NCI-H2107 treated with DMSO at 0.1 percent for 48 hours (cell line): Measurements from ENCODE around the gene NHEJ1.

Experiments used
- DNase-seq: peaks from one replicate; lab custom pipeline; 2025; ENCODE audit not compliant: unreplicated experiment; lab: John Stamatoyannopoulos, UW

Gene NHEJ1

DNA sequence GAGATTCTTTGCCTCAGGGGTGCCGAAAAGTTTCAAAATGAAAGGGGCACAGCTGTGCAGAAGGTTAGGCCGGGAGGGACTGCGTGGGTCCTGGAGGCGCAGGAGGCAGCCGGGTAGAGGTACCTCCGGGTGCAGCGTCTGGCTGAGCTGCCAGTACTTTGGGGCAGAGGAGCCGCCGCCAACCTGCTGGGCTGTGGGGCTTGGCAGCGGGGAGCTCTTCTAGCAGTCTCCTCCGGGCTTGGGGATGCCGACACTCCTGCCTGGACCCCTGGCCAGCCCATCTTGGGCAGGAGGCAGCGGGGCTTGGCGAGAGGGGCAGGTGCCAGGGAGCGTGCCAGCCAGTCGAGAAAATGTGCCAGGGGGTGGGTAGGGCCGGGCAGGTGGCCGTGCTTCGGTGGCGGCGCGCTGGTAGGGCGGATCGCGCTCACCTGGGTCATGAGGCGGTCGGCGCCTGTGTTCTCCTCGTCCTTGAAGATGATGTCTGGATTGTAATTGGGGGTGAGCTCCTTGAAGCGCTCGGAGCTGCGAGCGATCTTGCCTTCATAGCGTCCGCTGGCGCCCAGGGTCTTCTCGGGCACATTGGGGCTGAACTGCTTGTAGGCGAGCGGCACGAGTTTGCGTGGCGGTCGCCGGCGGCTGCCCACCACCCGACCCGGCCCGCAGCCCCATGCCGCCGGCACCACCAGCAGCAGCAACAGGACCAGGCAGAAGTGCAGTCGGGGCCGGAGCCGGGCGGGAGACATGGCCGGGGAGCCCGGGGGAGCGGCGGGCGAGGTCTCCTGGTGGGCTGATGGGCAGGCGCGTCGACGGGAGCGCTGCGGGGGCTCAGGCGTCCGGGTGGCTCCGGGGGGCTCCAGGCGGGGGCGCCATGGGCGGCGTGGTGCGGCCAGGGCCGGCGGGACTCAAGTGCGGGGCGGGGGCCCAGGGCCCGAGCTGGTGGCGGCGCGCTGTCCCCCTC lies 100.6 kb downstream of the NHEJ1 start:
- no peak for DNase-seq

DNA sequence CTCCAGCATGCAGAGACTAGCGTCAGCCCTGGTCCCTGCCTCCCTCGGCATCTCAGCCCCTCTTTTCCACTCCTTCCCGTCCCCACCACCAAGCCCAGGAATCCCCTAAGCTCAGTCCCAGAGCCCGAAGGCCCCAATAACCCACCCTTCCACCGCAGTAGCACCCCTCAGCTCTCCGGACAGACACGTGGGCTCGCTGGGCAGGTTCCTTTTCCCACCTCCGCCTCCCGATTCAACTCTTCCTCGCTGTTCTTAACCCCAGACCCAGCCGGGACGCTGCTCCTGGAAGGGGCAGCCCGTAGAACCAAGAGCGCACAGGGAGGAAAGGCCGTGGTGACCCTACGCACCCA lies 101.3 kb downstream of the NHEJ1 start:
- DNase-seq: no peak

DNA sequence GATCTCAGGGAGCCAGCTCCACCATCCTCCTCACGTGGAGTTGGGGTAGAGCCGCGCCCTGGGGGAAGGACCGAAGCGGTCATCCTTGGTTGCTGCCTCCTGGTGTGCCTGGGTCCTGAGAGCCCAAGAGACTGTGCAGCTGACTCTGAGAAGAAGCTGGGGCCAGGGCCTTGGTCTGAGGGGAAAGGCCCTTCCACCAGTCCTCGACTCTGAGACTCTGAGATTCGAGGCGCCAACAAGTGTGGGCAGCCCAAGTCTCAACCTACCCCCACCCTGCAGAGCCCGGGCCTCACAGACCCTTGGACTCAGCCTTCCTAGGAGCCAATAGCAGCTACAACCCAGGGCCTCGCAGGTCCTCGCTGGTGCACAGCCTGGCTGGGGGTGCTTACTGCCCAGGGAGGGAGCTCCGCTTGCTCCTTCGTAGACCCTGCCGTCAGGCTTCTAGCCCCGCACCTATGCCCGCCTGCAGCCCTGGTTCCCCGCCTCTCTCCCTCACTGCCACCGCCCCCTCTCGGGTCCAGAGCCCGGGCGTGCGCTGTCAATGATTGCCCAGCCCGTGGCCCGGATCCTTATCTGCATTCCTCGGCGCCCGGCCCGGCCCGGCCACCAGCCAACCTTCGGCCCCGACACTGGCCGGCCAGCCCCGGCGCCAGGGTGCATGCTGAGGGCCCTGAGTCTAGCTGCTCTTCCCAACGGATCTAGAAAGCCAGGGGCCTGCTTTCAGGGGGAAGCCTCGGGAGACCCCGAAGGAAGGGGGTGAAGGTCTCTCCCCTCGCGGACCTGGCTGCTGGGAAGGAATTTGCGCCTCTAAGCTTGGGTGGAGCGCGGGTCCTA lies 101.9 kb downstream of the NHEJ1 start:
- DNase-seq: no peak

DNA sequence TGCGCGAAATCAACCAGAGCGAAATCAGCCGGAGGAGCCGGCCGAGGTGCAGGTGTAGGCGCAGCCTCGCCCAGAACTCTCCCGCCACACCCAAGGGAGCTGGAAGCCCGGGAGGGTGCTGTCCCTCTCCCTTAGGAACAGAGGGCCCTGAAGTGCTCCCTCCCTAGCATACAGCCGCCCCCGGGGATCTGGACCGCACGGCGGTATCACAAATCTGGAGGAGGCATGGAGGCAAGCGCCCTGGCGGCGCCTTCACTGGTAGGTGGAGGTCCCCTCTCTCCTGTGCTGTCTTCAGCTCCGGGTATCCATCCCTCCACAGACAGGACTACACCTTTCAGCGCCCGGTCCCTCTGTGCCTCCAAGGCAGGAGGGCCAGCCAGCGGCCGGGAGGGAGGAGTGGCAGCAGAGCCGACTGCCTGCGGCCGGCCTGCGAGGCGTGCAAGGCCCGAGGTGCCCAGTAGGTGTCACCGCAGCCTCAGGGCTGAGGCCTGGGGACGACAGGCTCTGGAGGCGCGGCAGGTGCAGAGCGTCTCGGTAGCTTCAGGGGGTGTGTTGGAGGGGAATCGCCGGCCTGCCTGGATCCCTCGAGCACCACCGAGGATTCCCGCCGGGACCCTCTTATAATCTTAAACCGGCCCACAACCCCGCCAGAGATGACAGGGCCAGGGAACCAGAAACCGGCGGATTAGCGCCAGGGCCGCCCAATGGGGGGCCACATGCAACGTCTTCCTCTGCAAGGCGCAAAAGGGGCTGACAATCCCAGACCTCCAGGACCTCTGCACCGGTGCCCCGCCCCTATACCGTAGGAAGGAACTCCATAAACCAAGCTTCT lies 102.7 kb downstream of the NHEJ1 start:
- peak; percentile 47 for DNase-seq

DNA sequence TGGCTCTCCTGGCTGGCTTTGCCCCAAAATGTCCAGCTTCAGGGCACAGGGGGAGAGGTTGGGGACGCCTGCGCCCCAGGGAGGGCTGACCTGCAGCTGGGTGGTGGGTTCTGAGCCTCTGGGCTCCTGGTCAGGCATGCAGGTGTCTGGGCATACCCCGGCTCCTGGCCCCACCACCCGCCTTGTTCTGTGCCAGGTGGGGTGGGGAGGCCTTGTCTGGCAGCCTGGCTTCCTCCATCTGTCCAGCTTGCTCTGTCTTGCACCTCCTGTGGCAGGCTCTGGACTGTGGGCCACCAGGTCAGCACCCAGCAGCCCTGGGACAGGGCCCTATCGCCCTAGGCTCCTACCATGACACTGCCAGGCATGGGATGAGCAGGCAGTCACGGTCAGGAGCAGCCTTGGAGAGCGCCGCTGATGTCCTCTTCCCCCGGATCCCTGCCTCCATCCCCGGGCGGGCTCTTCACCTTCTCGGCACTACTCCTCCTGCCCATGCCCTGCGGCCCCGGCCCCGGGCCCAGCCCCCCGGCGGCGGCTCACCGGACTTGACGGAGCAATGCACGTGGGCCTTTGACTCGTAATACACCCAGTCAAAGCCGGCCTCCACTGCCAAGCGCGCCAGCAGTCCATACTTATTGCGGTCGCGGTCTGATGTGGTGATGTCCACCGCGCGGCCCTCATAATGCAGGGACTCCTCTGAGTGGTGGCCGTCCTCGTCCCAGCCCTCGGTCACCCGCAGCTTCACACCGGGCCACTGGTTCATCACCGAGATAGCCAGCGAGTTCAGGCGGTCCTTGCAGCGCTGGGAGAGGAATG lies 103.5 kb downstream of the NHEJ1 start:
- no peak for DNase-seq

DNA sequence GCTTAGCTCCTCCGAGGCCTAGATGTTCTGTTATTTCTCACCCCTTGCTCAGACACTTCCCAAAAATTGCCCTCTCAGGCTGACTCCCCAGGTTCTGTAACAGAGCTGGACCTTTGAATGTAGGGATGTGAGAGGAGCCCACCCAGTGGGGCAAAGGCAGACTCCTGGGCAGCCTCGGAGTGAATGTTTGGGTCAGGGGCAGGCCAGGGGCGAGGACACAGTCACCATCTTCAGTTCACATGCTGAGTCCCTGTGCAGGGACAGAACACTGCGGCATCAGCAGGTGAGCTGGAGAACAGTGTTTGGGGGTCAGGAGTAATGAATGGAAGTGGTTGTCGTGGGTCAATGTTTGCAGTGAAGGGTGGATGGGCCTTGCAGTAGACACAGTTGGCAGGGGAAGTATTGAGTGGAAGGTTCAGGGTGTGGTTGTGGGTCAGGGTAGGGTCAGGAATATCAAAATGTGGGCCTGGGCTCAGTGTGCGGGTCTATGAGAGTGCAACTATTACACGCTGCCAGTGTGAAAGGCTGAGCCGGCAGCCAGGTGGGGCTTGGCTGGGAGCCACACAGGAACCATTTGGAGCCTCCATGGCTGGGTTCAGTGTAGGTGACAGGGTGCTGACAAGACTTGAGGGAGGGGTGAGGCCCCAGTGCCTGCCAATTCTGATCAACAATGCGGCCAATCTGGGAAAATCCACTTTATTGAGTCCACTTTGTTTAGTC lies 104.3 kb downstream of the NHEJ1 start:
- no peak for DNase-seq

DNA sequence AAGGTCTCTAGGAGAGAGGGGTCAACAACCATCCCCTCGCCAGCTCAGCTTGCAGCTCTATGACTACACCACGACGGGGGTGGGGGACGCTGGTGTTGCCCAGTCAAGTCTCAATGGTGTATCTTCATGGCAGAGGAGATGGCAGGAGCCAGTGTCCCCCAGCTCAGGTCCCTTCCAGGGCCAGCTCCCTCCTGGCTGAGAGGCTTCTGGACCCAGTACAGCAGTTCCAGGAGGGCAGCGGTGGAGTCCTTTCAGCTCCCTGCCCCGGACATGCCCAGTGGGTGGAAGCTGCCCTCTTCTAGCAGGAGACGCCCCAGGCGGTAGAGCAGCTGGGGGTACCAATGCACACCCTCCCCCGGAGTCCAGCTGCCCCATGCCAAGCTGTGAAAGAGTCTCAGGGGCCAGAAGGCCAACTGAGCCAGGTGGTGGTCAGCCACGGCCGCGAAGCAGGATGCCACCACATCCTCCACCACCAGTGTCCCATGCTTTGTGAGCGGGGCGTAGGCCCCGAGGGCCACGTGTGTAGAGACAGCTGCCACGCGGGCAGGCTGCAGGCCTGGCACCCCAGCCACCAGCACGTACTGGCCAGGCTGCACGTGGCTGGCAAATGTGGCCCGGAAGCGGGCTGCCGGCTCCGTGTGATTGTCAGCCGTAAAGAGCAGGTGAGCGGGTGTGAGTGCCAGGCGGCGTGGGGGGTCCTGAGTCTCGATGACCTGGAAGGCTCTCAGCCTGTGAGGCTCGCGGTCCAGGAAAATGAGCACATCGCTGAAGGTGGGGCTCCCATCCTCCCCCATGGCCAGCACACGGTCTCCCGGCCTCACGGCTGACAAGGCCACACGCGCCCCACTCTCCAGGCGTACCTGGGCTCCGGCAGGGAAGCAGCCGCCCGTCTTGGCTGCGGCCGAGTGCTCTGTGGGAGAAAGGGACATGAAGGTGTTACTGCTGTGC lies 105.4 kb downstream of the NHEJ1 start:
- no peak for DNase-seq

DNA sequence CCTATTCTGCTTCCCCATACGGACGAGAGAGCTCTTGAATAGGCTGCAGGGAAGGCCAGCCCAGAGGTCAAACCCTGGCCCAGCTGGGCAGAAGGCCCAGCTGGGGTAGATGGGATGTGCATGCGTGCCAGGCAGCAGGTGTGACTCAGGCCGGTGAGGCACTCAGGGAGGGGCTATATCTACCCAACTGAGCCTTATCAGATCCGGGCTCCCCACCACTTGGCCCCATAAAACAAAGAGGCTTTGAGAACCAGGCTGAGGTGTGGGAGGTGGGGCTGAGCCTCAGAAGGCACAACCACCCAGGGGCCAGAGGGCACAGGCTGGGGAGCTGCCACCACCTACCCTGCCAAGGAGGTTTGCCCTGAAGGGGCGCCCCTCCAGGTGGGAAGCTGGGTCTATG lies 111.3 kb downstream of the NHEJ1 start:
- no peak for DNase-seq

DNA sequence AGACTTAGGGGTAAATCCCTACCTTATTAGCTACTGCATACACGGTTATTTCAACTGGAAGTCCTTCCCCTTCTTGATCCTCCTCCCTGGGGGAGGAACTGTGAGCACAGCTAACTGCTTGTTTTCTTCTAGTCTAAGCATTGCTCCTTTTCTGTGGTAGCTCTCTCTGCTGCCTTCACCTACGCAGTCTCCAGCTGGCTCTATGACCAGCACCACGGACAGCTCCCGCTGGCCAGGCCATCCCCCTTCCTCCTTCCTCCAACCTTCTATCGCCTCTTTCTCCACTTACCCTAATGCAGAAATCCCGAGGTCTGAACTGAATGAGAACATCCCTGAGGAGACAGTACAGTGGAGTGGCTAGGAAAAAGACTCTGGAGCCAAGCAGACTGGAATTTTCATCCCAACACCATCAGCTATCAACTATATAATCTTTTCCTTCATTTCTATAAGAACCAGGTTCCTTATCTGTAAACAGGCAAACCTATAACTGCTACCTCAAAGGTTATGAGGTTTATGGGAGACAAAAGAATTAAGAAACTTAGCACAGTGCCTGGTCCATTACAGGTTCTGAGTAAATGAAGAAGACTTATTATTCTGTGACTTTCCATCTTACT lies 114.6 kb downstream of the NHEJ1 start:
- DNase-seq: no peak

DNA sequence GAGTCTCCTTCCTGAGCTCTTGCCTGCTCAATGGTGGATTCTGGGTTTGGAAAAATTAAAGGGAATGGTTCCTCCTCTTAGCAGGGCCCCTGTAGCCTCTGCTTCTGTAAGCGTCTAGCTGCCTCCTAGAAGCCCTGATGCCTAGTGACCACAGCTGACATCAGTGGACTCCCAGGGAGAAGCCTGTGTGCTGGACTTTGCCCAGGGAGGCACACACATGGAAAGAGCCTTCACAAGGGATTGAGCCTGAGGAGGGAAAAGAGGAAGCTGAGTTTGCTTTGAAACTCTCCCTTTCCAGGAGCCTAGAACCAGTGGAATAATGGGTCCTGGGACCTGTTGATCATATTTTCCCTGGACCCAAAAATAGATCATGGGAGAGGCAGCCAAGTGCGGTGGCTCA lies 117.9 kb downstream of the NHEJ1 start:
- DNase-seq: no peak

DNA sequence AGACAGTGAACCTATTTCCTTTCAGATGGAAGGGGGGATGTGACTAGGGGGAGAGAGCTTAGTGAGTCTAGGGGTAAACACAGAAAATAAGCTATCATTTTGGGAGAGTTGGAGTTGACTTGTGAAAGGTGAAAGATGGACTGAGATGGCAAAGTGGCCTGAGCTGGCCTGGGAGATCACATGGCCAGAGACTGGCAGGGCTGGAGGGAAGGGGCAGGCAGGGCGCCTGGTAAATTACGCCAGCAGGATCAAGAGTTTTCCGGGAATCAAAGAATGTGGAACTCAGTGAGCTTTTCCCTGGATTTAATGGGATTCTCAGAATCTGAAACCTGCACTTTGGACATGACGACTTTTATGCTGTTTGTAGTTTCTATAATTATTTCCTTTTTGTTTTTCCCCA lies 118.5 kb downstream of the NHEJ1 start:
- no peak for DNase-seq

DNA sequence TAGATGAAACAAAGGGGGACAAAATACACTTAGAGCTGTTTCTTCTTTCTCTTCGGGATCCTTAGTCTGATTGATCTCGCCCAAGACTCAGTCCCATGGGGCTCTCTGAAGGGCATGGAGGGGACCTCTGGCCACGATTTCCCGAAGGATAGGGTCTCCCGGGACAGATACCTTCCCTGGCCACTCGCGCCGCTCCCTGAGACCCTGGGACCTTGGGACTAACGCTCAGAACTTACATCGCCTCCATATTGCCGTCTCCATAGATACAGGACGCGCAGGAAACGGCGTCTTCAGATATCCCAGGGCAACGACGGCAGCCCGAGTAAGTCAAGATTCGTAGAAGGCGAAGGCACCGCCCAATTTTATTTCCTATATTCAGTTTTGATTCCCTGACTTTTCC lies 119.4 kb downstream of the NHEJ1 start, which contains the start of gene CFAP65:
TSS of gene CFAP65 (minus strand) at position 265 of the 400 bp plus-strand sequence. CDS start 2,468 bp downstream, outside the sequence.
- no peak for DNase-seq

DNA sequence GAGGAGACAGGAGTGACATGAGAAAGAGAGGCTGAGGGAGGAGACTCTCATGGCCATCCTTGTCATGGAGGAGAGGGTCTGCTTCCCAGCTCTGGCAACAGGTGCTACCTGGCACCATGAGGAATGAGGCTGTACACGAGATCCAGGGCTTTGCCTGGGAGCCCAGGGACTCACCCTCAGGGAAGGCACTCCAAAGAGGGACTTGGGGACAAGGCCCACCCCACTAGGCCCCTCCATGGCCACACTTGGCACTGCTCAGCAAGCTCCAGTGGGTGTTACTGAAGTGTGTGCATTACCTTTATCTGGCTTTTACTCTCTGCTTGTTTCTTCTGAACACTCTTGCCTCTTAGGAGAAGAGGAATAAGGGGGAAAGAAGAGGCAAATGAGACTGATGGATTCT lies 122.0 kb downstream of the NHEJ1 start:
- no peak for DNase-seq

DNA sequence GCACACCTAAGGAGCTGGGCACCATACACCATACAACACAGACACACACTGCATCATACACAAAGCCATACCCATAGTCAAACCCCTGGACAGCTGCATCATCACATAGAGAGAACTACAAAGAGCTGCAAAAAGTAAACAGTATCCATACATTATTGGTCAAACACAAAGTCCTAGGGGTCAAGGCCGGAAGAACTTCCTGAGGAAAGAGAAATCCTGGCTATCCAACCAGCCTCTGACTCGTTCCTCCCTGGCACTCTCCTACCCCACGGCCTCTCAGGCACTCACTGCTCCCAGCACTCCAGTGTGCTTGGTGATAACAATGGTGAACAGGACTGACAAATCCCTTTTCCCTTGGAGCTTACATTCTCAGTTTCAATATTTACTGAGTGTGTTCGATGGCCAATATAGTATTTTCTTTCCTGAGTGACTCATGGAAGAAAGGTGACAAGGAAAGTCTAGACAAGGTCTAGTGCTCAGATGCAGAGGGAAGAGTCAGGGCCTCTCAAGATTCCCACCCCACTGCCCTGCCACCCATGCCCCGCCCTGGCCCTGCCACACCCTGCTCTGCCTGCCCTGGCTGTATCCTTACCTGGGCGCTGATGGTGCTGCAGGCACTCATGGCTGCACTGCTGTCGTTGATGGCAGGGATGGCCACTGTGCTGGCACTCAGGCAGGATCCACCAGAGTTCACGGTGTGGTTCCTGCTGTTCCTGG lies 122.7 kb downstream of the NHEJ1 start:
- no peak for DNase-seq

DNA sequence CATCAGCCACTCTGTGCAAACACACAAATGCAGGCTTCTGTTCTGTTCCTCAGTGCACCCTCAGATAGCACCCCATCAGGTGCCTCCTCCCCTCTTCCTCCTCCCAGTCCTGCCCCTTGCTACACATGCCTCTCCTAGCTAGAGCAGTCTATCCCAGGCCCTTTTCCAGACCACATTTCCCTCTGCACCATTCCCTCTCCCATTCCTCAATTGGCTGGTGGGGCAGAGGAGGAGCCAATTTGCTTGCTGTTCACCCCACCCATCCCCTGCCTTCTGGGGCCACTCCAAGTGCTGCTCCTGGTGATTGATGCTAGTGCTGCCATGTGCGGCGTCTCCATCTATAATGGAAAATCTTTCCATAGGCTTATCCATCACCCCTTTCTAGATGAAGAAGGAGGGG lies 124.7 kb downstream of the NHEJ1 start:
- no peak for DNase-seq

DNA sequence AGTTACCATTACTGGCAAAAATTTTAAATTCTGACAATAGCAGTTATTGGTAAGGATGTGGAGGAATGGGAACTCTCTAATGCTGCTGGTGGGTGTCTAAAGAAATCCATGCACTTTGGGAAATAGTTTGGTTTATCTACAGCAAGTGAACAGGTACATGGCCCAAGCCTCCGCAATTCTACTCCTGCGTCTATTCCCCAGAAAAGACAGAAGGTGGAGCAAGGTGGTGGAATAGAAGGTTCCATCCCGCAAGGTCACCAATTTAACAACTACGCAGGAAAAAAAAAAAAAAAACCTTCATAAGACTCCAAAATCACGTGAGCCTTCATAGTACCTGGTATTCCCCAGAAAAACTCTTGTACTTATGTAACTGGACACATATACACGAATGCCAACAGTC lies 125.8 kb downstream of the NHEJ1 start:
- no peak for DNase-seq

DNA sequence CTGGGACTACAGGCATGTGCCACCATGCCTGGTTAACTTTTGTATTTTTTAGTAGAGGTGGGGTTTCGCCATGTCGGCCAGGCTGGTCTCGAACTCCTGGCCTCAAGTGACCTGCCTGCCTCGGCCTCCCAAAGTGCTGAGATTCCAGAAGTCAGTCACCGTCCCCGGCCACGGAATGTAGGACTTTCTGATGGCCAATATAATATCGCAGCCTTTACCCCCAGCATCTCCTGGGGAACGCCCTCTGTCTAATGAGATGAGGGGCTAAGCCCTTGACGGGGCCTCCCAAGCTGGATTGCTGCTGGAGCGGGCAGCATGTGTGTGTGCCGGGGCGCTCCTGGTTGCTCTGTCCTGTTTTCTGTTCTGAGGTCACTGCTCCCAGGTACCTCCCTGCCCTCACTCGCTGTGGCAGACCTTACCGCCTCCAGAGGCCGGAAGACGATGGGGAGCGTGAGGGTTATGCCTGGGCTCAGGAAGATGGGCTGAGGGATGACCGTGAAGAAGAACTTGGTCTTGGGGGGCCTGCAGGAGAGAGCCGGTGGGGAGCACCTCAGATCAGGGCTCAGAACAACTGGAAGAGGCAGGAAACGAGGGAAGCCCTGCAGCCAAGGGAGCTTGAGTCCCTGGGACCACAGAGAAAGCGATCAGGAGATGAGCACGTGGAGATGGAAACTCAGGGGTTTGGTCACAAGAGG lies 128.4 kb downstream of the NHEJ1 start:
- DNase-seq: no peak
